Stimulated activated CD8-positive, alpha-beta memory T cell treated with anti-CD3 and anti-CD28 coated beads, Interleukin-12 subunit alpha, Interleukin-12 subunit beta, amount 100 ng/mL, for 1 hour (primary cell): ENCODE results near the gene TIMM50.

Experiments used
- DNase-seq: peaks from one replicate; pipeline ENCODE4 v3.0.0-alpha.2; 2020; ENCODE audit warnings: low read depth

TIMM50 gene

DNA sequence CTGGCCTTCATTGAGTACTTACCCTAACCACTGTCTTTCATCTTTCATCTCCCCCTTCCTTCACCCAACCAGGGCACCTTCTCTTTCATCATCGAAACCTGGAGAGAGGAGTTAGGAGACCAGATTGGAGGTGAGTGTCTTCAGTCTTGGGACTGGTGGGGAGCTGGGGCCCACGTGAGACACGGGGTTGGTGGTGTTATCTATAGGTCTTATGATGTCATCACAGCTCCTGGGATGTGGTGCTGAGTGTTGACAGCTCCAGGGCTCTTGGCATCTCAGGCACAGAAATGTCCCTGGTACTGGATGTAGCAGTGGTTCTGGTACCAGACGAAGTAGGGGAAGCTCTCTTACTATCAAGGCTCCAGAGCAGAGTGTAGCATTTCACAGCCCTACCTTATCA is 19.9 kb downstream of the TIMM50 start:
- no peak for DNase-seq

DNA sequence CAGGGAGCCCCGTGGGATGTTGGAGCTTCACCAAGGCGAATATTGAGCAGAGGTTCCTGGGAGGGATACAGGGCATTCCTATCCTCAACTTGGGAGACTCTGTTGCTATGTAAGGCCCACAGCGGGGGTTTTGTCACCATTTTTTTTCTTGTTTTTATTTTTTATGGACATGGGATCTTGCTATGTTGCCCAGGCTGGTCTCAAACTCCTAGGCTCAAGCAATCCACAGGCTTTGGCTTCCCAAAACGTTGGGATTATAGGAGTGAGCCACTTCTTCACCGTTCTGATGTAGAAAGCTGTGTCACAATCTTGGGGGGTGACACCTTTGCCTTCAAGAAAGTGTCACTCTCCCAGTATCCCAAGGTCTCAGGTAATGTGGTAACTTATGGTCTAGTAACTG is 20.7 kb downstream of the TIMM50 start:
- DNase-seq: no peak

DNA sequence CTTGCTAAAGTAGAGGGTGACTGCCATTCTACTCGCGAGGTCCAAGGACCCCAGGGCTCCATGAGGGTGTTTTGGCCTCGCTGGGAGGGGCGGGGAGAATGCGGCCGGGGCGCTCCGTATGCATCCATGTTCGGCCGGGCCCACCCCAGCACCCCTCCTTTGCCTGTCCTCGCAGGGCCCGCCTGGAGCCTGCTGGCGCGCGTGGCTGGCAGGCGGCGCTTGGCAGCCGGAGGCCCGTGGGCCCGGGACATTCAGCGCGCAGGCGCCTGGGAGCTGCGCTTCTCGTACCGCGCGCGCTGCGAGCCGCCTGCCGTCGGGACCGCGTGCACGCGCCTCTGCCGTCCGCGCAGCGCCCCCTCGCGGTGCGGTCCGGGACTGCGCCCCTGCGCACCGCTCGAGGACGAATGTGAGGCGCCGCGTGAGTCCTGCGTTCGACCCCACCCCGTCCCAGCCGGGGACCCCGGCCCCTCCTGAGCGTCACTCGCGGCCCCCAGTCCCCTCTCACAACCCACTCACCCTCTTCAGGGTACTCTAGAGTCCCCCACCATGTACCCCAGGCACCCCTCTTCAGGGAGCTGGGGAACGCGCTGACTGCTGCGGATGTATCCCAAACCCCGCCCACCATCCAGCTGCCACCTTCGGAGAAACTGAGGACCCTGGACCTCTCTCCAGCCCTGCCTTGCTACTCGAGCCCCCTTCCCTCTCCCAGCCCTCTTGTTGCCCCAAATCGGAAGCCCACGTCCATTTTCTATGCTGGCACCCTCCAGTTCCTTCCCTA is 22.2 kb downstream of the TIMM50 start:
- peak; percentile 56 for DNase-seq

DNA sequence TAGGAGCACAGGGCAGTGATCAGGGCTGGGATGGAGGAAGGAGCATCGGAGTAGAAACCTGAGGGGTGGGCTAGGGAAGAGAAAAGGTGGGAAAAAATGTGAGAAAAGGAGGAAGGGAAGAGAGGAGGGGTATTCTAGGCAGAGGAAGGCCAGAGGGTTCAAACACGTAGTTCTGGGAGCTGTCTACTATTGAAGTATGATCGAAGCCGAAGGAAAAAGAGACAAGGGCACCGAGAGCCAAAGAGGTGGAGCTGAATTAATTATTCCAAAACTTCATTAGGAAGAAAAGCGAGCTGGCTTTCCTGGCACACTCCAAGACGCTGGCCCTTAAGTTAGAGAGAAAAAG is 25.9 kb downstream of the TIMM50 start:
- DNase-seq: no peak

DNA sequence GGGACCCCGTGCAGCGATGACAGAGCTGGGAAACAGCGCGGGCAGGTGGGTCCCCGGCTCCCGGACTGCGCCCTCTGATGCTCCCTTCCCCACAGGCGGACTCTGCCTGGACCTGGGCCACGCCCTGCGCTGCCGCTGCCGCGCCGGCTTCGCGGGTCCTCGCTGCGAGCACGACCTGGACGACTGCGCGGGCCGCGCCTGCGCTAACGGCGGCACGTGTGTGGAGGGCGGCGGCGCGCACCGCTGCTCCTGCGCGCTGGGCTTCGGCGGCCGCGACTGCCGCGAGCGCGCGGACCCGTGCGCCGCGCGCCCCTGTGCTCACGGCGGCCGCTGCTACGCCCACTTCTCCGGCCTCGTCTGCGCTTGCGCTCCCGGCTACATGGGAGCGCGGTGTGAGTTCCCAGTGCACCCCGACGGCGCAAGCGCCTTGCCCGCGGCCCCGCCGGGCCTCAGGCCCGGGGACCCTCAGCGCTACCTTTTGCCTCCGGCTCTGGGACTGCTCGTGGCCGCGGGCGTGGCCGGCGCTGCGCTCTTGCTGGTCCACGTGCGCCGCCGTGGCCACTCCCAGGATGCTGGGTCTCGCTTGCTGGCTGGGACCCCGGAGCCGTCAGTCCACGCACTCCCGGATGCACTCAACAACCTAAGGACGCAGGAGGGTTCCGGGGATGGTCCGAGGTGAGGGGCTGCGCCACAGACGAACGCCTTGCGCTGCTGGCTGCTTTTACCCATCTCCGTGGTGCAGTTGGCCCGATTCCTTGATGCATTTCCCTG is 26.5 kb downstream of the TIMM50 start:
- peak; percentile 21 for DNase-seq

DNA sequence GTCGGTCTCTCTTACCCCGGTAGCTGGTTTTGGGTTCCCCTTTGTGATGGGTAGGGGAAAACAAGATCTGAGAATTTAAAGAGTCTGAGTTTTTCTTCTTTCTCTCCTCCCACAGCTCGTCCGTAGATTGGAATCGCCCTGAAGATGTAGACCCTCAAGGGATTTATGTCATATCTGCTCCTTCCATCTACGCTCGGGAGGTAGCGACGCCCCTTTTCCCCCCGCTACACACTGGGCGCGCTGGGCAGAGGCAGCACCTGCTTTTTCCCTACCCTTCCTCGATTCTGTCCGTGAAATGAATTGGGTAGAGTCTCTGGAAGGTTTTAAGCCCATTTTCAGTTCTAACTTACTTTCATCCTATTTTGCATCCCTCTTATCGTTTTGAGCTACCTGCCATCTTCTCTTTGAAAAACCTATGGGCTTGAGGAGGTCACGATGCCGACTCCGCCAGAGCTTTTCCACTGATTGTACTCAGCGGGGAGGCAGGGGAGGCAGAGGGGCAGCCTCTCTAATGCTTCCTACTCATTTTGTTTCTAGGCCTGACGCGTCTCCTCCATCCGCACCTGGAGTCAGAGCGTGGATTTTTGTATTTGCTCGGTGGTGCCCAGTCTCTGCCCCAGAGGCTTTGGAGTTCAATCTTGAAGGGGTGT is 27.2 kb downstream of the TIMM50 start:
- DNase-seq: no peak

DNA sequence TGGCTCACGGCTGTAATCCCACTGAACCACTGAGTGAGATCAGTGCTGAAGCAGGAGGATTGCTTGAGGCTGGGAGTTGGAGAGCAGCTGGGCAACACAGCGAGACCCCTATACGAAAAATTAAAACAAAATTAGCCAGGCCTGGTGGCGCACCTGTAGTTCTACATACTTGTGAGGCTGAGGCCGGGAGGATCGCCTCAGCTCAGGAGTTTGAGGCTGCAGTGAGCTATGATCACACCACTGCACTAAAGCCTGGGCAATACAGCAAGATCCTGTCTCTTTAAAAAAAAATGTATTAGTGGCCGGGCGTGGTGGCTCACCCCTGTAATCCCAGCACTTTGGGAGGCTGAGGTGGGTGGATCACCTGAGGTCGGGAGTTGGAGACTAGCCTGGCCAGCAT is 28.0 kb downstream of the TIMM50 start:
- DNase-seq: no peak

DNA sequence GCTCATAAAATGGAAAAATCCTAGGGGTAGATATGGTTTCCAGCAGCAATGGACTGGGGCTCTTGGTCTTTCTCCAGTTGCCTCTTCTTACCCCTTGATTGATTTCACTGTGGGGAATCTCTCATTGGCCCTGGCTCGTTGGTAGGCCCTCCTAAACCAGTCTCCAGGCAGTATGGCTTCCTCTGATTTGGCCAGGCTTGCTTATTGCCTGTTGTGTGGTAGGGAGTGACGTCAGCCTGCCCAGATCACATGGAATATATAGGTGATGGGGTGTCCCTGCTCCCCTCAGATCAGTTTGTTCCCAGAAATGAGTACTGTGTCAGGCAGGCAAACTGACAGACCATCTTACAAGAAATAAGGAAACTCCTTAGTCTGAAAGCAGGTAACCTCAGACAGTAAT is 28.6 kb downstream of the TIMM50 start:
- DNase-seq: no peak

DNA sequence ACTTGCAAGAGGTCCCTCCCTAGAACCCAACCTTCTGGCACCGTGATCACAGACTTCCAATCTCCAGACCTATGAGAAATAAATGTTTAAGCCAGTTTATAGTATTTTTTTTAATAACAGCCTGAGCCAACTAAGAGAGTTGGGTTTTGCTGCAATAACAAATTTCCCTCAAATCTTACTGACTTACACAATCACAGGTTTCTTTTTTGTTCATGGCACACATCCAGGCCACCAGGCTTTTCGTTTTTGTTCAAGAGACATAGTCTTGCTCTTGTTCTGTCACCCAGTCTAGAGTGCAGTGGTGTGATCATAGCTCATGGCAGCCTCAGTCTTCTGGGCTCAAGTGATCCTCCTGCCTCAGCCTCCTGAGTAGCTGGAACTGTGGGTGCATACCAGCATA is 32.4 kb downstream of the TIMM50 start:
- DNase-seq: no peak

DNA sequence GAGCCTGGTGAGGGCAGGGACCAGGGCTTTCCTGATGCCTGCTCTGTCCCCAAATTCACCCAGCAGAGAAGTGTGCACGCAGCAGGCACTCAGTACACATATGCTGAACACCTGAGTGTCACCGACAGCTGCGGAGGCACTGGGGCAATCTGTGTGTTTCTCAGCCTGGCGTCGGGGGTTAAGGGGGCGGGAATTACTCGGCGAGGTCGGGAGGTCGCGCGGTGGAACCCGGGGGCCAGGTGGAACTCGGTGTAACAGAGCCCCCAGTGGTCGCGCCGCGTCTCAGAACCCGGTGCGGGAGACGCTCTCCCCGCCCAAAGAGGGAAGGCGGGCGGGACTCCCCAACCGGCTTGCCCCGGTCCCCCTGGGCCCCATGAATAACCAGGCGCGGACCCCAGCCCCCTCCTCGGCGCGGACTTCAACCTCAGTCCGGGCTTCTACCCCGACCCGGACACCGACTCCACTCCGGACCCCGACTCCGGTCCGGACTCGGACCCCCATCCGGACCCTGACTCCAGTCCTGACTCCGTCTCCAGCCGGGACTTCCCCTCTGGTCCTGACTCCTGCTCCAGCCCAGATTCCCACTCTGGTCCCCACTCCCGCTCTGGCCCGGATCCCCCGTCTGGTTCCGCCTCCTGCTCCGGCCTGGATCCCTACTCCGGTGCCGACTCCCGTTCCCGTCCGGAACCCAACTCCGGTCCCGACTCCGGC is 34.4 kb downstream of the TIMM50 start, which contains the start of gene SELENOV:
Gene SELENOV (plus strand): TSS at position 300 of the 711 bp plus-strand sequence. CDS start 74 bp downstream, at position 374.
- DNase-seq: no peak

DNA sequence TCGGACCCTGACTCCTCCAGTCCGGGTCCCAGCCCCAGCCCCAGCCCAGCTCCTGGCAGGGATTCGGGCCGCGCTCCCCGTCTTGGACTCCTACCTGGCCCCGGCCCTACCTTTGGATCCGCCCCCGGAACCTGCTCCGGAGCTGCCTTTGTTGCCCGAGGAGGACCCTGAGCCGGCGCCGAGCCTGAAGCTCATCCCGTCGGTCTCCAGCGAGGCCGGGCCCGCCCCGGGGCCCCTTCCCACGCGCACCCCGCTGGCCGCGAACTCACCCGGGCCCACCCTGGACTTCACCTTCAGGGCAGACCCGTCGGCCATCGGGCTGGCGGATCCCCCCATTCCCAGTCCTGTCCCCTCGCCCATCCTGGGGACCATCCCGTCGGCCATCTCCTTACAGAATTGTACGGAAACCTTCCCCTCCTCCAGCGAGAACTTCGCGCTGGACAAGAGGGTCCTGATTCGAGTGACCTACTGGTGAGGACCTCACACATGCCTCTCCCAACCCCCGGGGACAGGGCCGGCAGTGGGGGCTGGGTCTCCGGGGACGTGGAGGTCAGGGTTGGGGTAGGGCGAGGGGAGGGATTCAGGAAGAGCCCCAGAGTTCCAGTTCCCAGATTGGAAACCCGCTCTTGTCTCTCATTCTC is 35.0 kb downstream of the TIMM50 start:
- DNase-seq: no peak

DNA sequence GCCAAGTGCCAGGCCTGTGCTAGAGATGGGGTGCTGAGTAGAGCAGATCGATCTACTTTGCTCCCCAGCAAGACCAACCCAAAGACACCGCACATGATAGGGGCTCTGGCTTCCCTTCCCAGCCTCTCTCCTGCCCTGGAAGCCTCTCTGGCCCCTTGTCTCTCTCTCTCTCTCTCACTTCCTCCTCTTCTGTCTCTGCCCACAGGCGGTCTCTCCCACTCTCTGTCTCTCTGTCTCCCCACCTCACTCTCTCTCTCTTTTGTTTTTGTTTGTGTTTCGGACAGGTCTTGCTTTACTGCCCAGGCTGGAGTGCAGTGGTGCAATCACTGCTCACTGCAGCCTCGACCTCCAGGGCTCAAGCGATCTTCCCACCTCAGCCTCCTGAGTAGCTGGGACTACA is 35.6 kb downstream of the TIMM50 start:
- DNase-seq: no peak

DNA sequence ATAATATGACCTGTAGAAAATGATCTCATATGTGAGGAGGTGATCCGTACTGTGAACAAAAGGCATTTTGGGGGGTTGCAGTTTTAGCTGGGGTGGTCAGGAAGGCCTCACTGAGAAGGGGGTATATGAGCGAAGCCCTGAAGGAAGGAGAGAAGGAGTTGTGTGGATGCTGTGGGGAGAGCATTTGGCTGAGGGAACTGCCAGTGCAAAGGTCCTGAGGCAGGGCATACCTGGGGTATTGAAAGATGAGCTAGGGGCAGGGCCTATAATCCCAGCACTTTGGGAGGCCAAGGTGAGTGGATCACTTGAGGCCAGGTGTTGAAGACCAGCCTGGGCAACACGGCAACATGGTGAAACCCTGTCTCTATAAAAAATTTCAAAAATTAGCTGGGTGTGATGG is 36.8 kb downstream of the TIMM50 start:
- no peak for DNase-seq

DNA sequence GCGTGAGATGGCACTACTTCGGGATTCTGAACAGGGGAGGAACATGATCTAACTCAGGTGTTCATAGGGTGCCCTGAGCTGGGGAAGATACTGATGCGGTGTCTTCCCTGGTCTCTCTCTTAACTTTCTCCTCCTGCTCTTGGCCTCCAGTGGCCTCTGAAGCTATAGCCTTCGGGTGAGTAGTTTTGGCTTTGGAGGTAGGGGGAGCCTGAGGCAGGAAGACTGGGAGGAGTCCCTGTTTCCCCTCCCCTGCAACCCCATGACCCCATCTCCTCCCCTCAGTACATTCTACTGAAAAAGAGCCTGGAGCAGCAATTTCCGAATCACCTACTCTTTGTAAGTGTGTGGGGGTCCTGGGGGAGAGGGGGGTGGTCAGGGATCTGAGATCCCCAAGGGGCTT is 37.8 kb downstream of the TIMM50 start:
- no peak for DNase-seq

DNA sequence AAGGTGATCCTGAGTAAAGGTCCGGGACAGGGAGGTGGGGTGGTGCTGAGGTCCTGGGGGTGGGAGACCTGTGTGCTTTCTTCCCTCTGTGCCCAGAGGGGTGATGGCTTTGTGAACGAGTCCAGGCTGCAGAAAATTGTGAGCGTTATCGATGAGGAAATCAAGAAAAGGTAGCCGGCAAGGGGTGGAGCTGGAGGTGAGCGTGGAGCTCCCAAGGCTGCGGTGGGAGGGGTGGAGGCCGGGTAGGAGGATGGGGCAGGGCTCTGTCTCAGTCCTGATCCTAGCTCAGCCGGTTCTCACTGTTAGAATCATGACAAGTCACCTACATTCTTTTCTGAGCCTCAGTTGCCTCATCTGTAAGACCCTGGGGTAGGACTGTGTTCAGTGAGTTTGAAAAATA is 38.3 kb downstream of the TIMM50 start:
- DNase-seq: no peak

DNA sequence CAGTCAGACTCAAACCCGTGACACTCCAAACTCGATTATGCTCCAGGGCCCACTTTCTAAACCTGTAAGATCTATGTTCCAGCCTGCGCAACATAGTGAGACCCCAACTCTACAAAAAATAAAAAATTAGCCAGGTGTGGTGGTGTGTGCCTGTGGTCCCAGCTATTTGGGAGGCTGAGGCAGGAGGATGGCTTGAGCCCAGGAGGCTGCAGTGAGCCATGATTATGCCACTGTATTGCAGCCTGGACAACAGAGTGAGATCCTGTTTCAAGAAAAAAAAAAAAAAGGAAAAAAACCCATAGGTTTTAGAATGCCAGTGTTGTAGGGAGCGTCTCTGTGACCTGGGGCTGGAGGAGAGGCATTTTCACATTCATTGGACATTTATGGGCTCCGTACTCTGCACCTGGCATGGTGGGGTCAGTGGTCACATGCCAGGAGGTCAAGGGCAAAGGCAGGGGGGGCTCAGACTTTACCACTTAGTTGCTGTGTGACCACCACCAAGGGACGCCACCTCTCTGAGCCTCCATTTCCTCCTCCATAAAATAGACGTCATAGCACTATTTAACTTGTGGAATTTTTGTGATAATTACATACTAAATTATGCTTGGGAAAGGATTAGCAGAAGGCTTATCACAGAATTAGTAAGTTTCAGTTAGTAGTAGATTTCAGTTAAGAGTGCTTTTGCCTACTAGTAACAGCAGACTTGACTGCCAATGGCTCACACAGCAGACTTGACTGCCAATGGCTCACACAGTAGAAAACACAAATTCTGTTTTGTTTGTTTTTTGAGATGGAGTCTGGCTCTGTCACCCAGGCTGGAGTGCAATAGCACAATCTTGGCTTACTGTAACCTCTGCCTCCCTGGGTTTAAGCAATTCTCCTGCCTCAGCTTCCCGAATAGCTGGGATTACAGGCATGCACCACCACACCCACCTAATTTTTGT is 40.2 kb downstream of the TIMM50 start:
- no peak for DNase-seq

DNA sequence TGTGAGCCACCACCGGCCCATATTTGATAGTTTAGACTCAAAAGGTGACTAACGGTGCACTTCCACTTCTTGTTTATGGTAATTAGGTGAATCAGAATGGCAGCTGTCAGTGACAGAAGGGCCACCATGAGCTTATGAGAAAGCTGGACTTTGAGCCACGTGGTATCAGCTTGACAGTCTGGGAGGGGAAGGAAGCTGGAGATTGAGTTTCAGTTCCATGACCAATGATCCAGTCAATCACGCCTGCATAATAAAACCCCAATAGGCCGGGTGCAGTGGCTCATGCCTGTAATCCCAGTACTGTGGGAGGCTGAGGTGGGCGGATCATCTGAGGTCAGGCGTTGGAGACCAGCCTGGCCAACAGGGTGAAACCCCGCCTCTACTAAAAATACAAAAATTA is 43.9 kb downstream of the TIMM50 start:
- DNase-seq: no peak

DNA sequence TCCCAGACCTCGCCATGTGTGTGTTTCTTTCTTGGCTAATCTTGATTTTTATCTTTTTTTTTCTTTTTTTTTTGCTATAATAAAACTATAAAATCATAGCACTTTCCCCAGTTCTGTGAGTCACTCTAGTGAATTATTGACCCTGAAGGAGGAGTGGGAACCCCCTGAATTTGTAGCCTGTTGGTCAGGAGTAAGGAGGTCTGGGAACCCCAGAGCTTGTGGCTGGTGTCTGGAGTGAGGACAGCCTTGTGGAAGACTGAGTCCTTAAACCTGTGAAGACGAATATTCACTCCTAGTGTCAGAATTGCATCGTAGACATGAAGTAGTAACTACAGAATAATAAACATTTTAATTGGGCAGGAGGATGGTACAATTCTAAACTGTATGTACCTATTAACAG is 44.6 kb downstream of the TIMM50 start:
- DNase-seq: no peak

DNA sequence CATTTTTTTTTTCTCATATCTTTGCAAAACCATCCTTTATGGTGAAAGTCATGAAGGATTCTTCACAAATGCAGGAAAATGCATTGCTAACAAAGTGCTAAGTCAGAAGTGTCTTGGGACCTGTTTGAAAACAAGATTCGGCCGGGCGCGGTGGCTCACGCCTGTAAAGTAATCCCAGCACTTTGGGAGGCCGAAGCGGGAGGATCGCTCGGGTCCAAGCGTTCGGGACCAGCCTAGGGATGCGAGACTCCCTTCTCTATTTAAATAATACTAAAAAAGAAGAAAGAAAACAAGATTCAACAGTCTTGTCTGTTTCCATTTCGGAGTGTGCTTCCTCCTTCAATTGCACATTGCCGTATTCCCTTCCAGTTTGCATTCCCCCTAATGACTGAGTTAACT is 51.2 kb downstream of the TIMM50 start:
- DNase-seq: no peak

DNA sequence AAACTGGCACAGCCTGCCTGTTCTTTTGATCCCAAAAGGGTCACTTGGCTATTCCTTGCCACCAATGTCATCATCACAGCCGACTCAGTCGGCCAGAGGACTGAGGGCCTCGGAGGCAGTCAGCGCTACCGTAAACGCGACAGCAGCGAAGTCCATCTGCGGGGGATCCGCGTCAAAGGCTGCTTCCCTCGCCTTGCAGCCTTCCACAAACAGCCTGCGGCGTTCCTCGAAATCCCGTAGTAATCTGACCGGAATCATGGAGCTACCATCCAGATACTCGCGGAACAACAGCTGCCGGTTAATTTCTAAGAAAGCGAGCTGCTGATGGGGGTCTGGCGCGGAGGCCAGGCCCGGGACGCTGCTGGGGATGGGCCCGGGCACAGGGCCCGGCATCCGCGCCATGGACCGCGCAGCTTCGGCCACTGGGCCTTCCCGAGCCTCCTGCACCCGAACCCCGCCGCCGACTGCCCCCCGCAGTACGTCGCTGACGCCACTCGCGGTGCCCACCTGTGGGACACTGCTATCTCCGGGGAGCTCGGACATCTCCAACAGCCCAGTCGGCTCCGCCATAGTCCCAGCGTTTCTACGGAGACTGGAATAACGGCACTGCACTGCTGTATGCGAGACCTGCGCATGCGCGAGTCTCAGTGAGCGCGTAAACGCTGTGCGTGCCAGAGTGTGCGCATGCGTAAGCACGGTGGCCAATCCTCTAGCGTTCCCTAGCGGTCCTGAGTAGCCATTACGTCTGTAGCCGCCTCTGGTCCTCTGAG is 51.8 kb downstream of the TIMM50 start, which contains the start of gene EID2B:
Gene EID2B (minus strand): TSS at position 620 of the 770 bp plus-strand sequence. CDS start 50 bp downstream, at position 570.
- DNase-seq: peak; percentile 94
